ENCODE data around the gene SLC30A4.
A peak's percentile ranks its signal among the peaks of the same experiment; 100 is the strongest.
"Not testable (repeated sequence)": the region's sequence is repeated elsewhere in the genome, so short reads cannot be mapped to it uniquely, and the experiment has no call there.

The SLC30A4 gene

DNA sequence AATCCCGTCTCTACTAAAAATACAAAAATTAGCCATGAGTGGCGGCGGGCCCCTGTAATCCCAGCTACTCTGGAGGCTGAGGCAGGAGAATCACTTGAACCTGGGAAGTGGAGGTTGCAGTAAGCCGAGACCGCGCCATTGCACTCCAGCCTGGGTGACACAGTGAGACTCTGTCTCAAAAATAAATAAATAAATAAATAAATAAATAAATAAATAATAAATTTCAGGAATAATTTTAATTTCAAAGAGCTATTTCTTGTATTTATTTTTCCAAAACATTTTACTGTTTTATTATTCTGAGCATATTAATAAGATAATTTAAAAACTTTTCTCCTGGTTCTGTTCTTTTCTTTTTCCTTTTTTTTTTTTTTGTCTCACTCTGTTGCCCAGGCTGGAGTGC, 15.4 kb downstream of the SLC30A4 start:
- DNase-seq: not testable (repeated sequence)

DNA sequence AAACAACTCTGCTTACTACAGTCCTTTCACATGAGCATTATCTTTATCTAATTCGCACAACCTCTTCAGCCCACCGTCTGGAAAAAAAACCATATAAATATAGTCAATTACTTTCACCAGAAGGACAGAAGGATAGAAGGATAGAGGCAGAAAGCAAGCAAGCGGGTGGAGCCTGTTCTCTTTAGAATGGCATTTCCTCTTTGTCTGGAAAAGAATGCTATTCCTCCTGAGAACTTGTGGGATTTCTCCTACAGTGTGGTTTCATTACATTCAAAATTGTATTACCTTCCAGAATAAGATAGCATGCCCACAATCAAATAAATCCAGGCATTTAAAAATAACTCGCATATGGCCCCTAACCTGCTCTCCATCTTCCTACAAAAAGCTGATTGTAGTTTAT, 23.1 kb downstream of the SLC30A4 start:
- DNase-seq: no peak

DNA sequence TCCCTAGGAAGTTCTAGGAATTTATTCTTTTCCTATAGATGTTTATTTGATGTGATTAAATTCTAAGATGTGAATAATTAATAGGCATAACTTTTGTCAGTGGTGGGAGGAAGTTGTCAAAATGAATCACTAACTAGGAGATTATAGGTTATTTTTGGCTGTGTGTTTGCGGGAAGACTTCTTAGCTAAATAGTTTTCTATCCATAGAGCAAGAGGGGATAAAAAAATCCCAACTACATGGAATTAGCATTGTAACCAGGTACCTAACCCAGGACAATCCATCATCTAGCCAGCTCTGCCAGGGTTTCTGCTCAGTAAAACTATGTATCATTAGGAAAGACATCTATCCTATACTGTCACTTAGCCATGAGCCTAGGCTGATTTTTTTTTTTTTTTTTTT, 23.9 kb downstream of the SLC30A4 start:
- DNase-seq: no peak

DNA sequence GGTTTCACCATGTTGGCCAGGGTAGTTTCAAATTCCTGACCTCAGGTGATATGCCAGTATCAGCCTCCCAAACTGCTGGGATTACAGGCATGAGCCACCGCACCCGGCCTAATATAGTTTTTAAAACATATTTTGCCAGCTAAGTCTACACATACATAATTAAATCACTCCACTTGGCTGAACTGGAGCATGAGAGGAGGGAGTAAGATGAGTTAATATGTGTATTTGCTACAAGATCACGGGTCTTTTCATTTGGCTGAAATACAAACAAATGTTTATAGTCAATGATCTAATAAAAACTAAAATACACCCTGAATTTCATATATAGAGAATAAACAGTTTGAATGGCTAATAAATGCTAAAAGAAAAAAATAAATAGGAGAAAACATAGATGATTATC, 25.3 kb downstream of the SLC30A4 start:
- DNase-seq: no peak

DNA sequence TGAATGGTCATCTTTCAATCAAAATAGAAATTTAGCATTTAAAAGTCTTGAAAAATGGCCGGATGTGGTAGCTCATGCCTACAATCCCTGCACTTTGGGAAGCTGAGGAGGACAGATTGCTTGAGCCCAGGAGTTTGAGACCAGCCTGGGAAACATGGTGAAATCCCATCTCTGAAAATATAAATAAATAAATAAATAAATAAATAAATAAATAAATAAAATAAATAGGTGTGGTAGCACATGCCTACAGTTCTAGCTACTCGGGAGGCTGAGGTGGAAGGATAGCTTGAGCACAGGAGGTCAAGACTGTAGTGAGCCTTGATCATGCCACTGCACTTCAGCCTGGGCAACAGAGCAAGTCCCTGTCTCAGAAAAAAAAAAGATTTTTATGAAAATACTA, 25.9 kb downstream of the SLC30A4 start:
- DNase-seq: no peak

DNA sequence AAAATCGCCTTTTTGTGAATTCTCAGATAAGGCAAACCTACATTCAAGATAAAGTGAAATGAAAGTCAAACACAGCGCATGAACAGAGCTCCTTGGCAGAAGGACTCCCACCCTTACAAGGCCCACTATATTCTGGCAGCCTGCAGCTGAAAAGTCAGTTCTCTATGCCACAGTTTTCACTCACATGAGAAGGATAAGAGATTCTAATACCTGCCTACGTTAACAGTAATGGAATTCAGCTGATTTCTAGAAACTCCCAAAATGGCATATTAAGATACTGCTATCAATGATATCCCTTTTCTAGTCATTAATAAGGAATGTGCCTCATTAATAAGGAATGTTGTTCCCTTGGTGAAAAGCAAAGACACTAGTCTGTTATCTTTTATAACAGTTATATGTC, 27.0 kb downstream of the SLC30A4 start:
- DNase-seq: no peak

DNA sequence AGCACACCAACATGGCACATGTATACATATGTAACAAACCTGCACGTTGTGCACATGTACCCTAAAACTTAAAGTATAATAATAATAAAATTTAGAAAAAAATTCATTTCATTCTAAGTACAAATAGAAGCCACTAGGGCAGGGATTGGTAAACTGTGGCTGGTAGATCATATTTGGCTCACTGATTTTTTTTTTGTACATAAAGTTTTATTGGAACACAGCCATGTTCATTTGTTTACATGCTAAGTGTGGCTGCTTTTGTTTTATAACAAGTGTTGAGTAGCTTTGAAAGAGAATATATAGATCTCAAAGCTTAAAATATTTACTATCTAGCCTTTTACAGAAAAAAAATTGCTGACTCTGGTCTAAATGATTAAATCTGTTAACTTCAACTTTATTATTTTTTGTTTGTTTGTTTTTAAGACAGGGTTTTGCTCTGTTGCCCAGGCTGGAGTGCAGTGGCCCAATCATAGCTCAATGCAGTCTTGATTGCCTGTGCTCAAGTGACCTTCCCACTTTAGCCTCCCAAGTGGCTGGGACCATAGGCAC, 32.8 kb downstream of the SLC30A4 start:
- no peak for DNase-seq

DNA sequence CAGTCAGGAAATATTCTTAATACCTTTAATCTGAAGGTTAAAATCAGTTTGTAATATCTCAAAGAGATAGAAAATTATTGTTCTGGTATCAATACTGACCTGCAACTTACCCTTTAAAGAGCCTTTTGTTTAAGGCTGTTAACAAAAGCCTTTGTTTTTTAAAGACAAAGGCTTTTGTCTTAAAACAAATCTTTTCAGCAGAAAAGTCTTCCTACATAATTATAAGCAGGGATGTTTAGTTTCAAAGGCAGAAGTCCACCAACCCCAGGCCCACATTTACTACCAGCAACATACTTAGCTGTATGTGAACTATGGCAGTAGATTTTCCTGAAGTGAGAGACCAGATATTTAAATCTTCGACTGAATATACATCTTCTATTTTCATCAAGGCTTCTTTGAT, 36.2 kb downstream of the SLC30A4 start:
- no peak for DNase-seq

DNA sequence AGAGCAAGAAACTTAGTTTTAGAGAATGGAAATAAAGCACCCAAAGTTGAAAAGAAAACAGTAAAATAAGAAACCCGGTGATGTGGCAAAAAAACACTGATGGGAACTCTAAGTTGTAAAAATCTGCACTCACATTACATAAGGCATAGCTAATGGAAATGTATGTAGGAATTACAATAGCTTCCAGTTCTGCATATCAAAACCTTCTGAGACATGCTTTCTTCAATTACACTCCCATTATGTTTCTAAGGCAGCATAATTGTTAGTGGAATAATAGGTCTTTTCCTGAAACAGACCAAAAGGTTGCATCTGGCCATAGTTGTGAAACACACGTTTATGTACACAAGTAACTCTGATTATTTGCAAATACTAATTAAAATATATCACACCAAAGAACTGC, 41.4 kb downstream of the SLC30A4 start:
- DNase-seq: no peak

DNA sequence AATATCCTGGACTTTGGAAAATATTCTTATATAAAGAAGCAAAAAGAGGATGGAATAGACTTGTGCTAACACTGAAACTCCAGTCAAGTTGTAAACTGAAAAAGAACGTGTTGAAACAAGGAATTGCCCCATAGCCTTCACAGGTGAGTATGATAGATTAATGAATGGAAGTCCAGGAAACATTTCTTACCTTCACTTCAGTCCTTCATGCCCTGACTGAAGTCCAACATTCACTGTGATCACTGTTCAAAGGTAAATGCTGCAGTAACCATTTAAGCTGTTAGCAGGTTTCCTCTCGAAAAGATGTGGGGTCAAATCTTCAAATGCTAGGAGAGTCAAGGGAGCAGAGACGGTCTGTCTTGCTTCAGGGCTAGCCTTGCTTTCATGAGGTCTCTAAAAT, 46.1 kb downstream of the SLC30A4 start:
- no peak for DNase-seq

DNA sequence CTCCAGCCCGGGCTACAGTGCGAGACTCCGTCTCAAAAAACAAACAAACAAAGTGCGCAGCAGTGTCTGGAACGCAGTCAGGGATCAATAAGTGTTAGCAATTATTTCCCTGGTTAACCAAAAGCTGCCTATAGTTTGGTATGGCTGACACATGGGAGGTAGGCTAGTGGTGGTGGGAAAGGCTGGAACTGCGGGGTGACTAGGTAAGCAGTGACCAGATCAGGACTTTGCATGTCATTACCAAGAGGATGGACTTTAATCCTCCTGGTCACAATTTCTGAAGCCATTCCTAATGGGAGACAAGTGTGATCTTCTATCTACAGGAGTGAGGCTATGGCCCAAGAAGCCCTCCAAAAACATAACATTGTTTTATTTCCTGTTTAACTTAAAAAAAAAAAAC, 47.8 kb downstream of the SLC30A4 start:
- DNase-seq: no peak

DNA sequence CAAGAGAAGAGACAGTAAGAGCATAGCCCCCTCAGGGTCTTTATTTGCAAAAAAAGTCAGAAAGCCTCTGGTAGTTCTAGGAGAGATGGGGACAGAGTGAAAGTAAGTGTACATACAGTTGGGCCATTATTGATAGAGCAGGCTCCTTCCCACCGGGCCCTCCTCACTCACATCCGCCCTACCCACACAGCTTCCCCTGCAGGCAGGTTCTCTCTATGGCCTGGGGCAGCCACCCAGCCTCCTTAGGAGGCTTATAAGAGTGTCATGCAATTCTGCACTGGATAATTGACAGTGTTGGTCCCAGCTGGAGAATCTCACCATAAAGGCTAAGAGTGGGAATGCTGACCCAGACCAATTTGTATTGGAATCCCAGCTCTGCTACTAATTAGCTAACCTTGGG, 49.5 kb downstream of the SLC30A4 start:
- no peak for DNase-seq

DNA sequence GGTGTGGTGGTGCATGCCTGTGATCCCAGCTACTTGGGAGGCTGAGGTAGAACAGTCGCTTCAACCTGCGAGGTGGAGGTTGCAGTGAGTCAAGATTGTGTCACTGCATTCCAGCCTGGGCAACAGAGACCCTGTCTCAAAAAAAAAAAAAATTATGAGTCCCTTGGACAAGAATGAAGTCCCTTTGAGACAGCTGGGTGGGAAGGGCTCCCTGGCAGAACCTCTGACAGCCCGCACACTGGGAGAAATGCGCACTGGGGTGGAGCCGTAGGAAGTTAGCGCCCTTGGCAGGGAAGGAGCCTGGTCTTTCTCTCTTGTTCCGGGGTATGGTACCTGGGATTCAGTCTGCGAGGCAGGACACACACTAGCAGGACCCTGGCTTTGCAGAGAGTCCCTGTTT, 51.4 kb downstream of the SLC30A4 start:
- no peak for DNase-seq

DNA sequence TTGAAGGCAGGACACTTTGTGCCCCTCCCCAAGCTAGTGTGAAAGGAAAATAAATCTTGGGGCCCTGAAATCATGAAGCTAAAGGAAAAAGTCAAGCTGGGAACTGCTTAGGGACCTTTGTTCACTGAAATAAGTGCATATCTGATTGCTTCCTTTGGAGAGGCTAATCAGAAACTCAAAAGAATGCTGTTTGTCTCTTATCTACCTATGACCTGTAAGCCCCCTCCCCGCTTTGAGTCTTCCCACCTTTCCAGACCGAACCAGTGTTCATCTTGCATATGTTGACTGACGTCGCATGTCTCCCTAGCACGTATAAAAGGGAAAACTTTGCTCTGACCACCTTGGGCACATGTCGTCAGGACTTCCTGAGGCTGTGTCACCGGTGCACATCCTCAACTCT, 53.1 kb downstream of the SLC30A4 start:
- no peak for DNase-seq

DNA sequence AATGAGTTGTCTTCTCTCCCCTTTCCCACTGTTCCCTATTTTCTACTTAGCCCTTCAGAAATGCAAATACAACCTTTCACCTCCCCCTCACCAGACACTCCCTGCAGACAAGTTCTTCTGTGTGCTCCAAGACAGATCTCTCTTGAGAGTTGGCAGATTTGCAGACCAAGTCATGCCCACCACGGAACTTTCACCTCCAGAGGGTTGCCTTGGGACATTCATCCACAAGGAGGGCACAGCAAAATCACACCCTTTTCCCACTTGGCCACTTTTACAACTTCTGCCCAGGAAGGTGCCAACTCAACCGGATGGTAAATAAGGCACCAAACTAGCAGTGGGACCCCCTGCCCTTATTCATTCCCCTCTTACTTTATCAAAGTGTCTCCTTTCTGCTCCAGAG, 53.5 kb downstream of the SLC30A4 start:
- no peak for DNase-seq

DNA sequence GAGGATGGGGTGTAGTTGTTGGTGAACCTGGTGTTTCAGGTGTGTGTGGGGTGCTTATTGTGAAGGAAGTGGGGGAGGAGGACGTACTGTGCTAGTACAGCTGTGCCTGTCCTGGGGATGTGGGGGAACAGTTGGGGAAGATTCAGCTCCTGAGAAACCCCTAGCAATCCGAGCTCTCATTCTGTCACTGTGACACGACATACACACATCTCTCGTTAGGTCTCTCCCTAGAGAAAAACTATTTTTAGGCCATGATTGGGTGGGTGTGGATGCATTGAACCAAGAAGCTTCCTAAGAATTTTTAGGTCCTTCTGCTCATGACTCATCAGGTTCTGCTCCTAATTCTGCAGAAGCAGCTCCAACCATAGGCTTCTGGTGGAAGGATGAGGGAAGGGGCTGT, 54.3 kb downstream of the SLC30A4 start:
- no peak for DNase-seq

DNA sequence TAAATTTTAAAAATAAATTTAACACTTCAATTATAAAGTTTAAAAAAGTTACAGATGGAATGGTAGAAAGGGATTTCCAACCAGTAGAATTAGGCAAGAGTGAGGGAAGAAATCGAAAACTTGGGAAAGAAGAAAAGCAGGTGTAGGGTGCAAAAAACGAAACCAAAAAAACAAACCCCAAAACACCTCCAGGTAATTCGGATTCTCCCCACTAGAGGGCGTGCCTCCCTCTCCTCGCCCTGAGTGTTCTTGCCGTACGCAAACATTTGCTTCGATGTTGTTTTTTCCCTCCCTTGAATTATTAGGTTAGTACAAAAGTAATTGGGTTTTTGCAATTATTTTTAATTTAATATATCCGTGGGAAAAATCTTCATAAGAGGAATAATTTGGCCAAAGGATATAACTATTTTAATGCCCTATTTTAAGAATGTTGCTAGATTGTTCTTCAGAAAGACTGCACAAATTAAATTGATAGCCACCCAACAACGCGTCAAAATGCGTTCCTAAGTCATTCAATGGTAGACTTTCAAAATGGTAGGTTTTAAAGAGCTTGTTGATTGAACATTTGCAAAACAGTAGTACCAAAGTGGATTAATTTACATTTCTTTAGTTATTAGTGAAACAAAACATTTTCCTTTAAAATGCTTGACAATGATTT, 63.7 kb downstream of the SLC30A4 start:
- peak; percentile 28 to 36 for DNase-seq

DNA sequence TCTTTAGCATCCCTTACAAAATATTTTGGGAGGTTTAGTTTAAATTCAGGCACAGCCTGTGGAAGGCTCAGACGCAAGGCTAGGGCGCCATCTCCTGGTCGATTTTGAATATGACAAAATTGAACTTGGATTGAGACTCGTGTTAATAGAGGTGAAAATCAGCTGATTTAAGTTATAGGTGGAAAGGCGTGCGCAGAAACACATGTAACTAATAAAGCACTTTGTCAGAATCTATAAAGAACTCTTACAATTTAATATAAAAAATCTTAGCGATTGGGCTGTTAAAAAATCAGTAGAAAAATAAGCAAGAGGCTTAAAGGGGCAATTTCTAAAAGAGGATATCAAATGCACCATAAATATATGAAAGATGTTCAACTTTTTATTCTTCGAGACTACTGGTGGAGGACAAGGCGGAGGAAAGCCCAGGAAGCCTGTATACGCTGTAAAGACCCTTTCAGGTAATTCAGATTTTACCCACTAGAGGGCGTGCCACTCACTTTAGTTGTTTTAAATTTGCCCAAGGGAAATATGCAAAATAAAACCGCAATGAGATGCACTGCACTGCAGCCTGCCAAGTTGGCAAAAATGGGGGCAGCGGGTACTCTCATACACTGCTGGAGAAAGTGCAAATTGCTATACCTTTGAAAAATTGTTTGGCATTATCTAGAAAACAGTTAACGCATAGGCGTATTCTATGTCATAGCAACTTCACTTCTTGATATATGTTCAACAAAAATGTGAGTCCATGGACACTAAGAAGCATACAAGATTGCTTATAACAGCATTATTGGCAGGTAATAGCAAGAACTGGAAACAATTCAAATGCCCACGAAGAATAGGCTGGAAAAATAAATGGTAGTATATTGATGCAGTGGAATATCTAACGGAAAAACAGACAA, 64.7 kb downstream of the SLC30A4 start:
- peak; percentile 48 to 50 for DNase-seq

DNA sequence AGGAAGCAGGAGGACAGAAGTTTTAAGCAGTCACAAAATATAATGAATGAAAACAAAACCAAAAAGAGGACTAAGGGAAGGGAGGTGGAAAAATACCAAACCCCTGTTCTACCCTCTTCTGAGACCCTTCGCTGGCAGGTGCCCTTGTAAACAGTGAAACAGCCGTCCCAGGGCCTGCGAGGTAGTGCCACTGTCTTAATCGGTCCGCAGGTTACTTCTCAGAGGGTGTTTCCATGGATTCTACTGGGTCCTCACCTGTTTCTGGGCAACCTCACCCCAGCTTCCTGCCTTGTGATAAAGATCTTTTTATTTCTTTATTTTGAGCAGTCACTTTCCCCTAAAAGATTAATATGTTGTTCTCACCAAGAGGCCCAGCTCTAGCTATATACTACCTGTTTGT, 65.3 kb downstream of the SLC30A4 start:
- DNase-seq: no peak

DNA sequence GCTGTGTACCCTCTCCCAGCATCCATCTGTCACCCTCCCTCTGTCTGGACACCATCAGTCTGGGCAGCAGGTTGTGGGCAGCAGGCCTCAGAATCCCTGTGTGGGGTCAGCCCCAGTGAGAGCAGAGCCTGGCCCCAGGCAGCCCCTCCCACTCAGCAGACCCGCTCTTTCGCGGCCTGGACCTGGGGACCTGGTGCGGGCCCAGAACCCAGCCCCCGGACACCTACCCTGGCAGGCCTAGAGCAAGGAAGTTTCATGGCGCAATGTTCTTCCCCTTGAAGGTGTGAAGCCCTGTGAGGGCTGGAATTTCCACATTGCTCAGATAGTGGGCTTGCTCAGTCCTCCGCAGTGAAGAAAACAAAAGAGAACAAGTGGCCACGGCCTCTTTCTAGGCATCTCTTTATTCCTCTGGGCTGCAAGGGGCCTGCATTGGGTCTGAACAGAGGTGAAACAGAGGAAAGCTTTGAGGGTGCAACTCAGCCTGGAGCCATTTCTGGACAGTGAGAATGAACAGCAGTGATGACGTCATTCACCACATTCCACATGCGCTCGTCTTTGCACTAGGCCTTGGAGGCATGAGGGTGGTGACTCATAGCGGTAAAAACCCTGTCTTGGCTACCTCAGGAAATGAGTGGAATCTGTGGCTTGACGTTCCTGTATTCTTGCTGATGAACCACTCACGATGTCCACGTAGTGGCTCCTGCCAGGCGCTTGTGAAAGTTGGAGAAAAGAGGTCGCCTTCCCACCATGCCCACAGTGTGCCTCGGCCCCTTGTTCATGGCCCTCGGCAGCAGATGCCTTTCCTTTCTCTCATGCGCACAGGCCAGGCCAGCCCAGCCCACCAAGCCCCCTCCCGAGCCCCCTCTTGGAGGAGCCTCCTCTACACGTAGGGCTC, 66.1 kb downstream of the SLC30A4 start:
- peak; percentile 33 to 43 for DNase-seq

DNA sequence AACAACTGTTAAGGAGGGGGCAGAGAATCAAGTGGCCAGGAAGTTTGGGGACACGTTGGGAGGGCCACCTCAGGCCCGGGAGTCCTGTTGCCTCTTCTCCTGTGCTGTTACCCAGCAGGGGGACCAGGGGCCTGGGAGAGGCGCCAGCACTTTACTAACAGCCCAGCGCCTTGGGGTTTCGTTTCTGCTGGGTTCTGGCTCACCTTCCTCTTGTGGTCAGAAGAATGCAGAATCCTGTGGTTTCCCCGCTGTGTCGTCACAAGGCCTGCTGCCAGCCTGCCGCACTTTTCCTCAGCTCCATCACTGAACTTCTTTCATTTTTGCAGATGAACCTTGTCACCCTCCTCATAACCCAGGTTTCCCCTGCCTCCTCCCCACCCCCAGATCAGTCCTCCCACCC, 67.7 kb downstream of the SLC30A4 start:
- peak; percentile 9 to 14 for DNase-seq

DNA sequence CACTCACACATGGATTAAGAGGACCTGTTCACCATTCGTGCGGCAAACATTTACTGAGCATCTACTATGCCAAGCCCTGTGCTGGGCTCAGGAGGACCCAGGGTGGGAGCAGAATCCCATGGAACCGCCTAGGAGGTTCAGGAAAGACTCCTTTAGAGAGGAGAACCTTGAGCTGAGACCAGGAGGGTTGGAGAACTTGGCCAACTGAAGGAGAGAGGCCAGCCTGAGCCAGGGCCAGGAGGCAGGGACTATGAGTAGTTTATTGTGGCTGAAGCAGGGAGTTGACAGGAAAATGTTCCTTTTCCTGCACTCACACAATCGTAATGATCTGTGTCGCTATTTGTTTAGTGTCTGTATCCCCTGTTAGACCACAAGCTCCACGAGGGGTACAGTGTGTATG, 71.3 kb downstream of the SLC30A4 start:
- no peak for DNase-seq

Measured in Kasumi-1 (cell line).